Activated CD4-positive, alpha-beta T cell treated with anti-CD3 and anti-CD28 coated beads for 48 hours (primary cell): Measurements from ENCODE around the gene HCK.

Experiments
- DNase-seq: peaks from one replicate; pipeline ENCODE4 v3.0.0-alpha.2; 2020

Gene HCK

GRCh38 chr20:32063695-32064094 lies 11.7 kb downstream of the HCK start:
- no peak for DNase-seq

GRCh38 chr20:32064667-32065066 lies 12.6 kb downstream of the HCK start:
- no peak for DNase-seq

- no peak for DNase-seq
Measured at GRCh38 chr20:32067234-32067821, 15.3 kb downstream of the HCK start.

- no peak for DNase-seq
Measured at GRCh38 chr20:32068174-32068573, 16.1 kb downstream of the HCK start.

GRCh38 chr20:32069711-32070110 lies 17.7 kb downstream of the HCK start:
- no peak for DNase-seq

GRCh38 chr20:32070282-32070681 lies 18.2 kb downstream of the HCK start:
- no peak for DNase-seq

- DNase-seq, result no peak
Measured at GRCh38 chr20:32070690-32071213, 18.7 kb downstream of the HCK start.

- no peak for DNase-seq
Measured at GRCh38 chr20:32071395-32072167, 19.5 kb downstream of the HCK start.

- no peak for DNase-seq
Measured at GRCh38 chr20:32072168-32072750, 20.2 kb downstream of the HCK start.

- no peak for DNase-seq
Measured at GRCh38 chr20:32075534-32075933, 23.5 kb downstream of the HCK start.

- no peak for DNase-seq
Measured at GRCh38 chr20:32077190-32077589, 25.1 kb downstream of the HCK start.

- no peak for DNase-seq
Measured at GRCh38 chr20:32078322-32078721, 26.3 kb downstream of the HCK start.

- no peak for DNase-seq
Measured at GRCh38 chr20:32078791-32079190, 26.7 kb downstream of the HCK start.

- DNase-seq, result no peak
Measured at GRCh38 chr20:32079655-32080109, 27.6 kb downstream of the HCK start.

- DNase-seq, result no peak
Measured at GRCh38 chr20:32080783-32081182, 28.7 kb downstream of the HCK start.

- no peak for DNase-seq
Measured at GRCh38 chr20:32083469-32083868, 31.4 kb downstream of the HCK start.

- DNase-seq, result no peak
Measured at GRCh38 chr20:32087070-32087469, 35.0 kb downstream of the HCK start.

- no peak for DNase-seq
Measured at GRCh38 chr20:32088759-32089158, 36.7 kb downstream of the HCK start.

- DNase-seq, result no peak
Measured at GRCh38 chr20:32089637-32090362, 37.8 kb downstream of the HCK start.

- peak; percentile 89 for DNase-seq
Measured at GRCh38 chr20:32091888-32092346, 39.9 kb downstream of the HCK start.

- no peak for DNase-seq
Measured at GRCh38 chr20:32098786-32099185, 46.7 kb downstream of the HCK start.

- DNase-seq, result no peak
Measured at GRCh38 chr20:32108814-32109391, 56.9 kb downstream of the HCK start.
